Caco-2 (cell line): ENCODE data around the gene RPS27. TPM values are rescaled to one million over a fixed set of nuclear protein-coding genes. Genes with fewer than 3 reads are reported as not detected.
A peak's percentile ranks its signal among the peaks of the same experiment; 100 is the strongest.
"Not testable (repeated sequence)": the region's sequence is repeated elsewhere in the genome, so short reads cannot be mapped to it uniquely, and the experiment has no call there.

Experiments
- BruUV-seq: library from RNA; stranded (reverse); fragments of 400-500 nt; replicated peaks from 2 replicates; lab custom pipeline; 2021; lab: Mats Ljungman, UMichigan
- CTCF ChIA-PET: fragments of 300-600 bp; sonication (Branson Sonifier 250); formaldehyde crosslinking; loops from one replicate; lab custom pipeline; 2022; ENCODE audit warnings: antibody characterized with exemption; lab: Charles Lee
- POLR2A ChIA-PET: fragments of 300-600 bp; sonication (Branson Sonifier 250); formaldehyde crosslinking; loops from one replicate; lab custom pipeline; 2022; ENCODE audit warnings: antibody characterized with exemption; lab: Charles Lee
- DNase-seq, 2 experiments: peaks; one replicate each; pipeline versions ENCODE4 v3.0.0 to v3.0.0-alpha.2; 2020 to 2022
- H3K27me3 ChIP-seq: replicated peaks from 2 replicates; pipeline ENCODE4 v1.6.0; 2011; ENCODE audit warnings: low read length; ENCODE audit not compliant: control insufficient read depth, insufficient read depth
- H3K36me3 ChIP-seq: 2 replicates; pipeline ENCODE4 v1.5.1; 2011; ENCODE audit warnings: low read length; ENCODE audit not compliant: control insufficient read depth, insufficient read depth
- H3K4me1 ChIP-seq: fragments of 250-450 bp; sonication (Bioruptor Pico); 2 replicates; pipeline ENCODE4 v1.5.1; 2020; ENCODE audit warnings: mild to moderate bottlenecking
- H3K4me3 ChIP-seq: 2 replicates; pipeline ENCODE4 v1.5.1; 2011; ENCODE audit warnings: low read depth, mild to moderate bottlenecking, control low read depth, low read length
- H3K9me3 ChIP-seq: fragments of 250-450 bp; sonication (Bioruptor Pico); 2 replicates; pipeline ENCODE4 v1.5.1; 2020; ENCODE audit warnings: mild to moderate bottlenecking, moderate library complexity
- H3K27ac Mint-ChIP-seq: one replicate; pipeline ENCODE4 v1.8.0; 2022; ENCODE audit warnings: mixed read lengths; ENCODE audit not compliant: unreplicated experiment
- H3K27me3 Mint-ChIP-seq: one replicate; pipeline ENCODE4 v1.8.0; 2022; ENCODE audit warnings: mixed read lengths; ENCODE audit not compliant: insufficient read depth, unreplicated experiment
- H3K36me3 Mint-ChIP-seq: one replicate; pipeline ENCODE4 v1.8.0; 2022; ENCODE audit warnings: mild to moderate bottlenecking, mixed read lengths; ENCODE audit not compliant: insufficient read depth, unreplicated experiment
- H3K4me1 Mint-ChIP-seq: one replicate; pipeline ENCODE4 v1.8.0; 2022; ENCODE audit warnings: low read depth, mixed read lengths; ENCODE audit not compliant: unreplicated experiment
- H3K4me3 Mint-ChIP-seq: one replicate; pipeline ENCODE4 v1.8.0; 2022; ENCODE audit warnings: mild to moderate bottlenecking, moderate library complexity, mixed read lengths; ENCODE audit not compliant: unreplicated experiment
- H3K9me3 Mint-ChIP-seq: one replicate; pipeline ENCODE4 v1.8.0; 2022; ENCODE audit warnings: mixed read lengths; ENCODE audit not compliant: unreplicated experiment
- CTCF ChIP-seq, 2 experiments: fragments of 200-600 bp in 1 of 2; IDR thresholded peaks; 1 replicate in 1 of 2; 2 replicates in 1 of 2; pipeline versions ENCODE4 v1.5.1 to v1.8.0; 2011 to 2022; ENCODE audit warnings: antibody characterized with exemption in 1 of 2, control low read depth in 1 of 2, inconsistent platforms in 1 of 2, low read depth in 1 of 2, low read length in 1 of 2, mild to moderate bottlenecking in 1 of 2, moderate library complexity in 1 of 2; ENCODE audit not compliant: insufficient read depth in 1 of 2, severe bottlenecking in 1 of 2, unreplicated experiment in 1 of 2
- intact Hi-C: fragments of 100-400 bp; cut with micrococcal nuclease; formaldehyde crosslinking; loops from one replicate; pipeline ENCODE4 v1.10.0; 2022; ENCODE audit not compliant: unreplicated experiment
- total RNA-seq: library from RNA; stranded (reverse); gene quantifications from 2 replicates; pipeline ENCODE4 v1.2.3, GENCODE V29; 2022

RPS27 gene
- total RNA-seq, 1 experiment from 2014 or later, result 2,676 TPM

DNA sequence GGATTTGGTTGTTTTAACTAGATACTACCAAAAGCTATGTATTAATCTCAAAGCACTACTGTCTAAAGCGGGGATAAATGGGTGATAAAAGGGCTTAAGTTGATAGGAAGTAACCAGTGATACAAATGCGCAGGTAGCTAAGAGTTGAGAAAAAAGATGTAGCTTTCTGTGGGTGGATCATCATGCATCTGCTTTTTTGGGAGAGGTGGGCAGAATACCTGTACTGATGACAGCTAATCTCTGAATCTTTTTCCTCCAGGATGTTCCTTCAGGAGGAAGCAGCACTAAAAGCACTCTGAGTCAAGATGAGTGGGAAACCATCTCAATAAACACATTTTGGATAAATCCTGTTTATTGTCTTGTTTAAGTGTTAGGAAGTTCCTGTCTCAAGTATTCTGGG, 1.2 kb downstream of the RPS27 start:
- peaks cover 74% of the 10 kb centered on the region for H3K36me3 Mint-ChIP-seq
- intact Hi-C loops, result no loop called here
- POLR2A ChIA-PET, result interaction anchor here (1.0 to 2.6 kb wide), 2 partner anchors 10 to 113 kb away, joined by 5 to 25 read pairs; no protein-coding TSS in a partner anchor

GRCh38 chr1:153995202-153995601, 4.6 kb downstream of the RPS27 start:
- BruUV-seq, result no TSS peak
- Histone ChIP-seq H3K9me3 (no peaks in the 10 kb centered on the region), H3K4me3 (no peak overlapping the region), H3K36me3 (peaks cover 4% of the 10 kb centered on the region), H3K4me1 (peaks cover 8% of the 10 kb centered on the region), H3K27me3 (no peaks in the 10 kb centered on the region)
- peak overlapping the region; percentile 47 for H3K27ac Mint-ChIP-seq
- DNase-seq, result no peak
- peaks cover 15% of the 10 kb centered on the region for H3K9me3 Mint-ChIP-seq
- no peak for TF ChIP-seq CTCF (IDR thresholded peaks at IDR 0.05; ENCODE audit: insufficient read depth in 1 of 2, low read depth in 1 of 2, low read length in 1 of 2, severe bottlenecking in 1 of 2, unreplicated experiment in 1 of 2)
- H3K4me3 Mint-ChIP-seq, result peak overlapping the region; percentile 25
- peaks cover 27% of the 10 kb centered on the region for H3K4me1 Mint-ChIP-seq
- ChIA-PET POLR2A (interaction anchor here (0.6 to 0.7 kb wide), 3 partner anchors 9 to 982 kb away, joined by 3 to 5 read pairs (median 4); partner anchors contain the start of gene RAB13), CTCF (interaction anchor here (0.6 to 0.7 kb wide), 2 partner anchors 316 to 883 kb away, joined by 3 to 5 read pairs; no protein-coding TSS in a partner anchor)
- H3K27me3 Mint-ChIP-seq, result peaks cover 3% of the 10 kb centered on the region
- intact Hi-C loops, result no loop called here
- H3K36me3 Mint-ChIP-seq, result peaks cover 69% of the 10 kb centered on the region

More for the DNA sequence above, 1.2 kb downstream of the RPS27 start:
- no TSS peak for BruUV-seq
- H3K4me1 ChIP-seq, result peaks cover 9% of the 10 kb centered on the region; the same call in 1 of the 2 replicates
- DNase-seq, result no peak
- peaks cover 4% of the 10 kb centered on the region for H3K36me3 ChIP-seq
- peak overlapping the region; percentile 95 for H3K4me3 Mint-ChIP-seq
- H3K9me3 Mint-ChIP-seq, result peaks cover 22% of the 10 kb centered on the region
- no peaks in the 10 kb centered on the region for H3K9me3 ChIP-seq
- no peak for TF ChIP-seq CTCF (IDR thresholded peaks at IDR 0.05; ENCODE audit: insufficient read depth in 1 of 2, low read depth in 1 of 2, low read length in 1 of 2, severe bottlenecking in 1 of 2, unreplicated experiment in 1 of 2)
- peaks cover 31% of the 10 kb centered on the region for H3K4me1 Mint-ChIP-seq
- CTCF ChIA-PET, result no interaction called here
- peak overlapping the region; percentile 99 for H3K27ac Mint-ChIP-seq
- H3K27me3 ChIP-seq, result no peaks in the 10 kb centered on the region
- peaks cover 3% of the 10 kb centered on the region for H3K27me3 Mint-ChIP-seq
- H3K4me3 ChIP-seq, result peak overlapping the region; percentile 83

- Mint-ChIP-seq H3K27ac (peak overlapping the region; percentile 47), H3K9me3 (peaks cover 10% of the 10 kb centered on the region), H3K4me3 (peak overlapping the region; percentile 25), H3K27me3 (peaks cover under 1% of the 10 kb centered on the region), H3K36me3 (peaks cover 65% of the 10 kb centered on the region), H3K4me1 (peaks cover 23% of the 10 kb centered on the region)
- intact Hi-C loops, result no loop called here
- no TSS peak for BruUV-seq
- H3K4me1 ChIP-seq, result peaks cover 11% of the 10 kb centered on the region
- no peaks in the 10 kb centered on the region for H3K9me3 ChIP-seq
- no peak for TF ChIP-seq CTCF (IDR thresholded peaks at IDR 0.05; ENCODE audit: insufficient read depth in 1 of 2, low read depth in 1 of 2, low read length in 1 of 2, severe bottlenecking in 1 of 2, unreplicated experiment in 1 of 2)
- DNase-seq, result no peak
- peaks cover 4% of the 10 kb centered on the region for H3K36me3 ChIP-seq
- H3K27me3 ChIP-seq, result no peaks in the 10 kb centered on the region
- ChIA-PET POLR2A (interaction anchor here (0.7 kb wide), 1 partner anchor 9 kb away, joined by 4 read pairs; the partner anchor contains the start of gene RAB13), CTCF (no interaction called here)
- H3K4me3 ChIP-seq, result no peak overlapping the region
Observed at GRCh38 chr1:153995640-153996039, 5.1 kb downstream of the RPS27 start.

DNA sequence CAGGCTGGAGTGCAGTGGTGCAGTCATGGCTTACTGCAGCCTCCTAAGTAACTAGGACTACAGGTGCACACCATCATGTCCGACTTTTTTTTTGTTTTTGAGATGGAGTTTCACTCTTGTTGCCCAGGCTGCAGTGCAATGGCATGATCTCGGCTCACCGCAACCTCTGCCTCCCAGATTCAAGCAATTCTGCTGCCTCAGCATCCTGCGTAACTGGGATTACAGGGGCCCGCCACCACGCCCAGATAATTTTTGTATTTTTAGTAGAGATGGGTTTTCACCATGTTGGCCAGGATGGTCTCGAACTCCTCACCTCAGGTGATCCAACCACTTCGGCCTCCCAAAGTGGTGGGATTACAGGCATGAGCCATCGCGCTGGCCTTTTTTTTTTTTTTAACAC, 6.3 kb downstream of the RPS27 start:
- H3K27me3 ChIP-seq, H3K9me3 Mint-ChIP-seq, H3K27me3 Mint-ChIP-seq, H3K4me3 ChIP-seq, H3K27ac Mint-ChIP-seq, BruUV-seq, CTCF ChIA-PET, H3K36me3 ChIP-seq, DNase-seq, intact Hi-C loops, H3K9me3 ChIP-seq, H3K4me3 Mint-ChIP-seq: not testable (repeated sequence)
- POLR2A ChIA-PET, result interaction anchor here (0.7 kb wide), 1 partner anchor 184 kb away, joined by 7 read pairs; no protein-coding TSS in a partner anchor
- peaks cover 21% of the 10 kb centered on the region for H3K4me1 Mint-ChIP-seq
- H3K4me1 ChIP-seq, result peaks cover 20% of the 10 kb centered on the region
- peaks cover 59% of the 10 kb centered on the region for H3K36me3 Mint-ChIP-seq
